GM12891 (cell line): ENCODE measurements around the gene ATG12.

ENCODE experiments used
- DNase-seq: peaks from one replicate; pipeline ENCODE4 v3.0.0; 2011; ENCODE audit warnings: low spot score; ENCODE audit not compliant: insufficient read length
- FAIRE-seq: peaks from 2 replicates; lab custom pipeline; 2011; peaks lifted over from hg19 to GRCh38; lab: Jason Lieb, UNC
- PAX5 ChIP-seq: IDR thresholded peaks from 2 replicates; pipeline ENCODE4 v1.6.1; 2011; ENCODE audit warnings: low read length, moderate library complexity, mild to moderate bottlenecking; ENCODE audit not compliant: insufficient read depth, severe bottlenecking
- POLR2A ChIP-seq: IDR thresholded peaks from 2 replicates; pipeline ENCODE4 v1.6.1; 2011; ENCODE audit warnings: low read depth, low read length, control low read depth
- POLR2AphosphoS5 ChIP-seq: IDR thresholded peaks from 2 replicates; pipeline ENCODE4 v1.6.1; 2011; ENCODE audit warnings: low read depth, low read length, control low read depth
- POU2F2 ChIP-seq: IDR thresholded peaks from 2 replicates; pipeline ENCODE4 v1.6.1; 2011; ENCODE audit warnings: low read depth, mild to moderate bottlenecking, control low read depth, low read length, moderate library complexity
- SPI1 ChIP-seq: IDR thresholded peaks from 2 replicates; pipeline ENCODE4 v1.6.1; 2011; ENCODE audit warnings: low read depth, low read length, control low read depth
- TAF1 ChIP-seq: IDR thresholded peaks from 2 replicates; pipeline ENCODE4 v1.6.1; 2011; ENCODE audit warnings: low read depth, low read length, control low read depth

The ATG12 gene

DNA sequence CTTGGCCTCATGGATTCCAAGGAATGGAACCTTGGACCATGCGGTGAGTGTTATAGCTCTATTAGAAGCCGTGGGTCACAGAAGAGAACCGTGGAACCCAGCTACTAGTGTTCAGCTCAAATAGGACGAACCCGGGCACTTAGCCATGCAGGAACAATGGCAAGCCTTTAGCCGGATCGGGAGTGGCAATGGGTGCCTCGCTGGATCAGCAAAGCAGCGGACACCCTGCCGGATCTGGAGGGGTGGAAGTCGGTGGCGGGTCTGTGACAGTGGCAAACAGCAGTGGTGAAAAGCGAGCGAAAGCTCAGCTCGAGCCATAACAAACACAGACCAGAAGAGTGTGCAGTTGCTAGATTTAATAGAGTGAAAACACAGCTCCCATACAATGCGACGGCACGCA lies 22.5 kb downstream of the ATG12 start:
- TF ChIP-seq POU2F2 (no peak), TAF1 (no peak), POLR2AphosphoS5 (no peak), SPI1 (no peak), POLR2A (no peak), PAX5 (no peak)
- FAIRE-seq (no peak), DNase-seq (no peak)

- no peak for DNase-seq
- TF ChIP-seq TAF1 (no peak), SPI1 (no peak), POLR2AphosphoS5 (no peak), POU2F2 (no peak), POLR2A (no peak), PAX5 (no peak)
- FAIRE-seq, result no peak
These were observed 24.0 kb downstream of the ATG12 start for GRCh38 chr5:115817386-115817785.

DNA sequence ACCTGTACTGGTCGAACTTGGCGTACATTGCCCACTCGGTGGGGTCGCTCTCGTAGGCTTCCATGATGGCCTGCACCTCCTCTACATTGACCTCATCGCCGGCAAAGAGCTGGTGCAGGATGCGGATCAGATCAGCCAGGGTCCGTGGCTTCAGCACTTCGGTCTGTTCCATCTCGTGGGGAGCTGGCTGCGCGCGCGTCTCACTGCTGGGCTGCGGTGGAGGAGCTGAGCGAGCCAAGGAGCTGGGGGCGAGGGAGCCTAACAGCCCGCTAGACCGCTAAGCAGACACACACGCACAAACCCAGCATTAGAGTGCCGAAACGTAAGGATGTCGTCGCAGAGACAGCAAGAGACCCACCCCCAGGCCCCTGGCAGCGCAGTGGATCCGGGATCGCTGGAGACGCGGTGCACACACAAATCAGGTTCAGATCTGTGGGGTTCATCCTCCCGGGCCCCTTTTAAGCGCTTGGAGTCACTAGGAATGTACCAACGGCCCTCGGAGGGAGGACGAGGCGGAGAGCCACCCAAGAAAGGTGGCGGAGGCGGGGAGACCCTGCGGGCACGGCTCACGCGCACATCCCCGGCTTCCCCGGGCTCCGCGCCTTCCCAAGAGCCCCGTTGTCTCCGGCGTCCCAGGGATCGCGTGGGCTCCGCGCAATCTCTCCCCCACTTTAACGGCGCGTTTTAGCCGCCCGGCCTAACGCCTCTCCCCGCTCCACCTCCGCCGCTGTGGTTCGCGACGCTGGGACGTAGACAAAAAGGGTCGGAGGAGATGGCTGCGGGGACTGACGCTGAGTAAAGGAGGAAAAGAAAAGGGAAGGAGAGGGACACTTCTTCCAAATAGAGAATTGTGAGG lies 24.9 kb downstream of the ATG12 start, which contains the start of gene CDO1:
CDO1 (minus strand) TSS at position 434 of the 856 bp plus-strand sequence; CDS start at position 172, 262 bp downstream.
- FAIRE-seq (peak; percentile 74), DNase-seq (peak; percentile 28)
- TF ChIP-seq TAF1 (no peak), SPI1 (no peak), PAX5 (no peak), POLR2AphosphoS5 (no peak), POLR2A (no peak), POU2F2 (no peak)

DNA sequence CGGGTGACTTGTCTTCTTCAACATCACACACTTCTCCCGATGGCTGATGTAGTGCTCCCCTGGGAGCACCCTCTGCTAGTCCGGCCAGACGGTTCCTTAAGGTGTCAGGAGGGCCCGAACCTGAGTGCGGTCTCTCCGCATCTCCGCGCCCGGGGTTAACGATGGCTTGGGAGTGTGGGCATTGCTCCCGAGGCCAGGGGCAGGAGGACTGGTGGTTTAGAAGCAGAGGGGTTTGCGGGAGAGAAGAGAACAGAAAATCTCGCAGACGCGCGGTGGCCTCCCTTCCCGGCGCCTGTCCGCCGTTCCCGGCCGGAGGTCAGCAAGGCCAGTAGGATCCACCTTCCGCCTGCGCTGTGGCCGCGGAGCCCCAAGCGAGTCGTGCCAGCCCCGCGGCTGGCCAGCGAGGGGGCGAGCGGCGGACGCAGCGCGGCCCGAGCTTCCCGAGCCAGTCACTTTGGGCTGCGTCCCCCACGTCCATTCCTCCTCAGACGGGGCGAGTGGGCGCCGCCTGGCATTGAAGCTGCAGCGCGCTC lies 25.6 kb downstream of the ATG12 start:
- peak; percentile 16 for FAIRE-seq
- no peak for TF ChIP-seq POLR2A
- no peak for TF ChIP-seq SPI1
- no peak for TF ChIP-seq POLR2AphosphoS5
- no peak for TF ChIP-seq TAF1
- no peak for TF ChIP-seq POU2F2
- no peak for TF ChIP-seq PAX5
- no peak for DNase-seq

- no peak for DNase-seq
- no peak for FAIRE-seq
- no peak for TF ChIP-seq POU2F2
- no peak for TF ChIP-seq POLR2AphosphoS5
- no peak for TF ChIP-seq TAF1
- TF ChIP-seq SPI1, result no peak
- TF ChIP-seq POLR2A, result no peak
- no peak for TF ChIP-seq PAX5
These were observed 26.2 kb downstream of the ATG12 start for GRCh38 chr5:115815006-115815692.

DNA sequence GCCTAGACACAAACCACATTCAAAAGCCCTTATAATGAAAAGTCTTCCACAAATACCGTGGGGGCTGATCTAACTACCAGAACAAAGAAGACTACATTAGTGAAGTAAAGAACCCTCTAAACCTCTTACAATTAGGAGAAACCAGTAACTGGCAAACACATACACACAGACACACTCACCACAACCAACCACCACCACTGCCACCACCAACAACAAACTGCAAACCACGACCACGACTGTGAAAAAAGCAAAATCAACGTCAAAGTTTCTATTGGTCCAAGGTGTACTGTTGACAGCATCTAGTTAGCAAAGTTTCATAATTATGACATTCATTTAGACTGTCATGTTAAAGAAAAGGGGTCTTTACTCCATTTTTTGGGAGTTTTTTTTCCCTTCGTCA lies 27.6 kb downstream of the ATG12 start:
- TF ChIP-seq POU2F2, result no peak
- TF ChIP-seq TAF1, result no peak
- no peak for TF ChIP-seq POLR2A
- no peak for TF ChIP-seq POLR2AphosphoS5
- TF ChIP-seq SPI1, result no peak
- no peak for TF ChIP-seq PAX5
- no peak for DNase-seq
- FAIRE-seq, result no peak

DNA sequence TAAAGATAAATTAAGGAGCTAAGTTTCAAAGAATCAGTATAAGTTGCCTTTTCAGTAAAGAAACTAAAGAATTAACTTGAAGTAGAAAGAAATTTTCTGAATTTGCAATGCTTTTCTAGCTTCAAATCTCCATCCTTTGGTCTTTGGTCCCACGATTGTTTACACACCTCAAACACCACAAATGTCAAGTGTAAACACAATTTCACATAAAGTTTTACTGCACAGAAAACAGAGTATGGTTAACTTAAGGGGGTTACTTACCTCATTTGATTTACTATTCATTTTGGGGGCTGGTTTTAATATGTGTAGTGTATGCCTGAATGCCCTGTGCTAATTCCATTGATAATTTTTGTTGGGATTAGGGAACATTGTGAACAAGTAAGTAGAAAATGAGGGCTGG lies 29.0 kb downstream of the ATG12 start:
- no peak for TF ChIP-seq POLR2AphosphoS5
- no peak for TF ChIP-seq TAF1
- no peak for TF ChIP-seq PAX5
- TF ChIP-seq POLR2A, result no peak
- no peak for TF ChIP-seq SPI1
- no peak for TF ChIP-seq POU2F2
- FAIRE-seq (no peak), DNase-seq (no peak)

GRCh38 chr5:115811406-115811805 lies 30.0 kb downstream of the ATG12 start:
- FAIRE-seq, result no peak
- TF ChIP-seq POU2F2, result no peak
- no peak for TF ChIP-seq PAX5
- TF ChIP-seq POLR2A, result no peak
- no peak for TF ChIP-seq POLR2AphosphoS5
- TF ChIP-seq SPI1, result no peak
- no peak for TF ChIP-seq TAF1

More at GRCh38 chr5:115811406-115811805, 30.0 kb downstream of the ATG12 start:
- no peak for DNase-seq
